ENCODE data around the gene A2M. TPM values are rescaled to one million over a fixed set of nuclear protein-coding genes. Genes with fewer than 3 reads are reported as not detected.

Gene A2M
- total RNA-seq, 1 experiment from 2014 or later = 1.2 TPM

DNA sequence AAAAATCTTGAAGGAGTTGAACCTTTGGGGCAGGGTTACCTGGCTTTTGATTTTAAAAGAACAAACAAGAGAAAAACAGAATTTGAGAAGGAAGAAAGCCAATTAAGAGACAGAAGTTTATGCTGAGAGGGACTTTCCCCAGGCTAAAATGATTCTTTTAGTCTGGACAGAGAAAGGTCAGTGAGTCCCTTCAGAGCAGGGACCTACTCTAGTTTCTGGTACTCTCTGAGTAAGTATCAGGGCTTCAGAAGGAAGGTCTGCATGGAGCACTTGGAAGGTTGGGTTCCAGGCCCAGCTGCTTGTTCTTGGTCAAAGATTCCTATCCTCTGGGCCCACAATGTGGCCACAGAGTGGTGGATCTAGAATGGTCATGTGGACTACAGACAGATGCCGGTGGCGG lies 66.8 kb downstream of the A2M start:
- no CpG with 5 or more reads among the region's 2 CpGs for WGBS (ENCODE audit: extremely low coverage, insufficient read length, low lambda C conversion rate)
- Histone ChIP-seq H2AFZ (ENCODE audit: low read length) (no peak overlapping the region), H3K79me1 (ENCODE audit: insufficient read depth, low read depth, low read length, poor library complexity, severe bottlenecking) (no peaks in the 10 kb centered on the region), H3K14ac (ENCODE audit: insufficient read depth, low read length) (no peak overlapping the region), H2AK5ac (ENCODE audit: insufficient read length, low read length) (no peak overlapping the region), H3K9me3 (ENCODE audit: control insufficient read depth, low read depth, low read length) (no peaks in the 10 kb centered on the region), H3K27me3 (ENCODE audit: insufficient read depth, low read length) (no peaks in the 10 kb centered on the region), H2BK12ac (ENCODE audit: insufficient read length, low read depth, low read length) (no peak overlapping the region), H4K20me1 (ENCODE audit: control insufficient read depth, insufficient read depth, insufficient read length) (no peaks in the 10 kb centered on the region), H3K27ac (ENCODE audit: insufficient read length, low read depth, low read length) (no peak overlapping the region), H3K18ac (ENCODE audit: insufficient read length, low read depth, low read length) (no peak overlapping the region), H2BK15ac (ENCODE audit: low read depth, low read length) (no peak overlapping the region), H3K79me2 (ENCODE audit: insufficient read depth, low read length) (no peaks in the 10 kb centered on the region), H3K56ac (ENCODE audit: insufficient read length, low read depth, low read length) (no peak overlapping the region), H4K91ac (ENCODE audit: insufficient read length, low read depth, low read length) (no peak overlapping the region), H3K4me2 (ENCODE audit: insufficient read depth, insufficient read length, low read length) (no peak overlapping the region), H3K23ac (ENCODE audit: insufficient read length, low read depth, low read length) (no peak overlapping the region), H3T11ph (ENCODE audit: low read length) (no peak overlapping the region), H4K8ac (replicated peaks; ENCODE audit: insufficient read length, low read depth, low read length) (no peak overlapping the region), H2BK20ac (ENCODE audit: low read depth, low read length, poor library complexity, severe bottlenecking) (no peak overlapping the region), H3K9ac (ENCODE audit: extremely low read depth, insufficient read length, low read length) (no peak overlapping the region), H3K4ac (ENCODE audit: low read depth, low read length) (no peak overlapping the region), H2BK5ac (ENCODE audit: insufficient read length, low read length) (no peak overlapping the region), H4K5ac (ENCODE audit: insufficient read length, low read depth, low read length) (no peak overlapping the region), H3K4me1 (ENCODE audit: insufficient read depth, low read length) (no peaks in the 10 kb centered on the region), H2BK120ac (ENCODE audit: low read depth, low read length, poor library complexity, severe bottlenecking) (no peak overlapping the region), H3K23me2 (ENCODE audit: insufficient read length, low read depth, low read length, poor library complexity, severe bottlenecking) (no peaks in the 10 kb centered on the region)
- Mint-ChIP-seq H3K4me3 (no peak overlapping the region), H3K4me1 (no peaks in the 10 kb centered on the region), H3K27me3 (ENCODE audit: low read depth) (no peaks in the 10 kb centered on the region), H3K9me3 (no peaks in the 10 kb centered on the region), H3K27ac (no peak overlapping the region), H3K36me3 (ENCODE audit: insufficient read depth in 1 of 3, low read depth in 3 of 3) (no peaks in the 10 kb centered on the region)
- no peak for DNase-seq
- TF ChIP-seq, protein P1, sequence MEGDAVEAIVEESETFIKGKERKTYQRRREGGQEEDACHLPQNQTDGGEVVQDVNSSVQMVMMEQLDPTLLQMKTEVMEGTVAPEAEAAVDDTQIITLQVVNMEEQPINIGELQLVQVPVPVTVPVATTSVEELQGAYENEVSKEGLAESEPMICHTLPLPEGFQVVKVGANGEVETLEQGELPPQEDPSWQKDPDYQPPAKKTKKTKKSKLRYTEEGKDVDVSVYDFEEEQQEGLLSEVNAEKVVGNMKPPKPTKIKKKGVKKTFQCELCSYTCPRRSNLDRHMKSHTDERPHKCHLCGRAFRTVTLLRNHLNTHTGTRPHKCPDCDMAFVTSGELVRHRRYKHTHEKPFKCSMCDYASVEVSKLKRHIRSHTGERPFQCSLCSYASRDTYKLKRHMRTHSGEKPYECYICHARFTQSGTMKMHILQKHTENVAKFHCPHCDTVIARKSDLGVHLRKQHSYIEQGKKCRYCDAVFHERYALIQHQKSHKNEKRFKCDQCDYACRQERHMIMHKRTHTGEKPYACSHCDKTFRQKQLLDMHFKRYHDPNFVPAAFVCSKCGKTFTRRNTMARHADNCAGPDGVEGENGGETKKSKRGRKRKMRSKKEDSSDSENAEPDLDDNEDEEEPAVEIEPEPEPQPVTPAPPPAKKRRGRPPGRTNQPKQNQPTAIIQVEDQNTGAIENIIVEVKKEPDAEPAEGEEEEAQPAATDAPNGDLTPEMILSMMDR (conservative IDR thresholded peaks at IDR 0.05) = no peak; the same call in 2 of the 3 replicates

All from H9 (cell line).